ENCODE results near the gene PPP2R2C. TPM values are rescaled to one million over a fixed set of nuclear protein-coding genes. Genes with fewer than 3 reads are reported as not detected.

PPP2R2C gene
- total RNA-seq, 2 donors from 2014 or later = 0.14 to 0.41 TPM

DNA sequence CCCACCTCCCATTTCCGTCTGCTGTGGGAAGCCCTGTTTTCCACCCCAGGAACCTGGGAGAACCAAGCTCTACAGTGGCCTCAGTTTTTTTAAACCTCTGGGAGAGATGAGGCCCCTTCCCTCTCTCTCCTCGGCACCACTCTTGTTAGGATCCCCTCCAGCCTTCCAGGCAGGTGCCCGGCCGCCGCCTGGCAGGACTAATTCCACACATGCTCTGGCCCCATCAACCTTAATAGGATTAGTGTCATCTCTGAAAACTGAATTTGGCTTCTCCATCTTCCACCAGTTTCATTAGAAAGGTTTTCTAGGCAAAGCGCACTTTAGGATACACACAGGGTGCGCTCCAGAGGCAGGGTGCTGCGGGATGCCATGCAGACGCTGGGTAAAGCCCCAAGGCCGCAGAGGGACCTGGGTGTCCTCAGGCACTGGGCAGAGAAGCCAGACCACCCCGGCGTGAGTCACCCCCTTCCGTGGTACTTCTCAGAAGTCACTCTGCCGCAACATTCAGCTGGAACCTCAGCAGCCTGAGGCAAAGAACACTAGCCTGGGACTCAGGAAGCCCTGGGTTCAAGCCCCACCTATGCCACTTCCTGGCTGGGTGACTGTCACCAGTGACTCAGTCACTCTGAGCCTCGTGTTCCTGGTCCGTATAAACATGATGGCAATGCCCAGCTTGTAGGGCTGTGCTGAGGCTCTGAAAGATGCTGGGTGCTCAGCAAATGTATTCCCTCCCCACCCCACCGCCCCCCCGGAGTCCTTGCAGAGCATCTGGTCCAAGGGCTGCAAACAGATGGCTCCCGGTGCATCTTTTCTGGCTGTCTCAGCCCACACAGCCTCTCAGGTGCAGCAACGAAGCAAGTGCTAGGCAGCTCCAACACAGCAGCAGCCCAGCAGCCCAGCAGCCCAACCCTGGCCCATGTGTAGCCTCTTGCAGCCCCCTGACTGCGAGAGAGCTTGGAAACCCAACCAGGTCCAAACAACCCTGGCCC, 29.1 kb downstream of the PPP2R2C start:
- DNase-seq (ENCODE audit: low spot score) (no peak), ATAC-seq (ENCODE audit: insufficient number of reproducible peaks, low FRiP score, low read depth) (no peak)
- H3K27me3 ChIP-seq (replicated peaks; ENCODE audit: insufficient read depth) = no peaks in the 10 kb centered on the region
- H3K27ac ChIP-seq = no peak overlapping the region
- H3K4me1 ChIP-seq (ENCODE audit: control insufficient read depth in 1 of 2, low read depth in 2 of 2) = peaks cover 0 to 14% of the 10 kb centered on the region in 2 donors
- no peaks in the 10 kb centered on the region for H3K9me3 ChIP-seq
- H3K4me3 ChIP-seq = no peak overlapping the region
- H3K36me3 ChIP-seq = no peaks in the 10 kb centered on the region
- TF ChIP-seq, protein P1, sequence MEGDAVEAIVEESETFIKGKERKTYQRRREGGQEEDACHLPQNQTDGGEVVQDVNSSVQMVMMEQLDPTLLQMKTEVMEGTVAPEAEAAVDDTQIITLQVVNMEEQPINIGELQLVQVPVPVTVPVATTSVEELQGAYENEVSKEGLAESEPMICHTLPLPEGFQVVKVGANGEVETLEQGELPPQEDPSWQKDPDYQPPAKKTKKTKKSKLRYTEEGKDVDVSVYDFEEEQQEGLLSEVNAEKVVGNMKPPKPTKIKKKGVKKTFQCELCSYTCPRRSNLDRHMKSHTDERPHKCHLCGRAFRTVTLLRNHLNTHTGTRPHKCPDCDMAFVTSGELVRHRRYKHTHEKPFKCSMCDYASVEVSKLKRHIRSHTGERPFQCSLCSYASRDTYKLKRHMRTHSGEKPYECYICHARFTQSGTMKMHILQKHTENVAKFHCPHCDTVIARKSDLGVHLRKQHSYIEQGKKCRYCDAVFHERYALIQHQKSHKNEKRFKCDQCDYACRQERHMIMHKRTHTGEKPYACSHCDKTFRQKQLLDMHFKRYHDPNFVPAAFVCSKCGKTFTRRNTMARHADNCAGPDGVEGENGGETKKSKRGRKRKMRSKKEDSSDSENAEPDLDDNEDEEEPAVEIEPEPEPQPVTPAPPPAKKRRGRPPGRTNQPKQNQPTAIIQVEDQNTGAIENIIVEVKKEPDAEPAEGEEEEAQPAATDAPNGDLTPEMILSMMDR (IDR thresholded peaks at IDR 0.05) = no peak

- Histone ChIP-seq H3K4me3 (no peak overlapping the region), H3K36me3 (no peaks in the 10 kb centered on the region), H3K4me1 (ENCODE audit: control insufficient read depth in 1 of 2, low read depth in 2 of 2) (peaks cover 0 to 21% of the 10 kb centered on the region in 2 donors), H3K9me3 (no peaks in the 10 kb centered on the region), H3K27me3 (replicated peaks; ENCODE audit: insufficient read depth) (no peaks in the 10 kb centered on the region), H3K27ac (no peak overlapping the region)
- ATAC-seq (ENCODE audit: insufficient number of reproducible peaks, low FRiP score, low read depth) (no peak), DNase-seq (ENCODE audit: low spot score) (no peak)
- TF ChIP-seq, protein P1 (IDR thresholded peaks at IDR 0.05) = no peak
These were observed 29.9 kb downstream of the PPP2R2C start for GRCh38 chr4:6442555-6442954.

GRCh38 chr4:6441758-6442157, 30.7 kb downstream of the PPP2R2C start:
- TF ChIP-seq, protein P1 (IDR thresholded peaks at IDR 0.05) = no peak
- no peak overlapping the region for H3K27ac ChIP-seq
- peaks cover 0 to 18% of the 10 kb centered on the region in 2 donors for H3K4me1 ChIP-seq (ENCODE audit: control insufficient read depth in 1 of 2, low read depth in 2 of 2)
- no peaks in the 10 kb centered on the region for H3K27me3 ChIP-seq (replicated peaks; ENCODE audit: insufficient read depth)
- no peaks in the 10 kb centered on the region for H3K36me3 ChIP-seq
- no peak overlapping the region for H3K4me3 ChIP-seq
- ATAC-seq (ENCODE audit: insufficient number of reproducible peaks, low FRiP score, low read depth) (no peak), DNase-seq (ENCODE audit: low spot score) (no peak)
- no peaks in the 10 kb centered on the region for H3K9me3 ChIP-seq

DNA sequence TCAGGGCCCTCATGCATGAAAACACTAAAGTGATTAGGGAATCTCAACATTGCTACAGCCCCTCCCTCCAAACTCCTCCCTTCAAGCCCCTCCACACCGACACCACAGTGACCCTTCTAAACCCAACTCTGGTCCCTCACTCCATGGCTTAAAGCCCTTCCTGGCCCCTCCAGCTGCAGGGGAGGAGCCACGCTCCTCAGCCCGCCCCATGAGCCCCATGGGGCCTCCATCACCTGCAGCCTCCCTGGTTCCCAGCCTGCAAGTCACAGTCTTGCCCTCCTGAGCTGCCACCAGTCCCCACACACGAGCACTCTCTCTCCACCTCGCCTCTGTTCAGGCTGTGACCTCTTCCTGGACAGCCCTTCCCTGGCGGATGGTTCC, 31.2 kb downstream of the PPP2R2C start:
- H3K4me3 ChIP-seq = no peak overlapping the region
- DNase-seq (ENCODE audit: low spot score) = no peak
- peaks cover 0 to 12% of the 10 kb centered on the region in 2 donors for H3K4me1 ChIP-seq (ENCODE audit: control insufficient read depth in 1 of 2, low read depth in 2 of 2)
- no peak for ATAC-seq (ENCODE audit: insufficient number of reproducible peaks, low FRiP score, low read depth)
- H3K27ac ChIP-seq = no peak overlapping the region
- no peaks in the 10 kb centered on the region for H3K9me3 ChIP-seq
- no peaks in the 10 kb centered on the region for H3K27me3 ChIP-seq (replicated peaks; ENCODE audit: insufficient read depth)
- no peaks in the 10 kb centered on the region for H3K36me3 ChIP-seq
- TF ChIP-seq, protein P1 (IDR thresholded peaks at IDR 0.05) = no peak

GRCh38 chr4:6440506-6441201, 31.8 kb downstream of the PPP2R2C start:
- TF ChIP-seq, protein P1 (IDR thresholded peaks at IDR 0.05) = no peak
- no peak for ATAC-seq (ENCODE audit: insufficient number of reproducible peaks, low FRiP score, low read depth)
- Histone ChIP-seq H3K27ac (no peak overlapping the region), H3K27me3 (replicated peaks; ENCODE audit: insufficient read depth) (no peaks in the 10 kb centered on the region), H3K36me3 (no peaks in the 10 kb centered on the region), H3K4me3 (no peak overlapping the region), H3K4me1 (ENCODE audit: control insufficient read depth in 1 of 2, low read depth in 2 of 2) (peaks cover 0 to 12% of the 10 kb centered on the region in 2 donors), H3K9me3 (no peaks in the 10 kb centered on the region)
- no peak for DNase-seq (ENCODE audit: low spot score)
